KG1 (cell line): ENCODE results near the gene DNAJC3.
"Not testable (repeated sequence)": the region's sequence is repeated elsewhere in the genome, so short reads cannot be mapped to it uniquely, and the experiment has no call there.

Experiments
- DNase-seq: peaks from one replicate; lab custom pipeline; 2025; lab: John Stamatoyannopoulos, UW

Gene DNAJC3, protein sequence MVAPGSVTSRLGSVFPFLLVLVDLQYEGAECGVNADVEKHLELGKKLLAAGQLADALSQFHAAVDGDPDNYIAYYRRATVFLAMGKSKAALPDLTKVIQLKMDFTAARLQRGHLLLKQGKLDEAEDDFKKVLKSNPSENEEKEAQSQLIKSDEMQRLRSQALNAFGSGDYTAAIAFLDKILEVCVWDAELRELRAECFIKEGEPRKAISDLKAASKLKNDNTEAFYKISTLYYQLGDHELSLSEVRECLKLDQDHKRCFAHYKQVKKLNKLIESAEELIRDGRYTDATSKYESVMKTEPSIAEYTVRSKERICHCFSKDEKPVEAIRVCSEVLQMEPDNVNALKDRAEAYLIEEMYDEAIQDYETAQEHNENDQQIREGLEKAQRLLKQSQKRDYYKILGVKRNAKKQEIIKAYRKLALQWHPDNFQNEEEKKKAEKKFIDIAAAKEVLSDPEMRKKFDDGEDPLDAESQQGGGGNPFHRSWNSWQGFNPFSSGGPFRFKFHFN

DNA sequence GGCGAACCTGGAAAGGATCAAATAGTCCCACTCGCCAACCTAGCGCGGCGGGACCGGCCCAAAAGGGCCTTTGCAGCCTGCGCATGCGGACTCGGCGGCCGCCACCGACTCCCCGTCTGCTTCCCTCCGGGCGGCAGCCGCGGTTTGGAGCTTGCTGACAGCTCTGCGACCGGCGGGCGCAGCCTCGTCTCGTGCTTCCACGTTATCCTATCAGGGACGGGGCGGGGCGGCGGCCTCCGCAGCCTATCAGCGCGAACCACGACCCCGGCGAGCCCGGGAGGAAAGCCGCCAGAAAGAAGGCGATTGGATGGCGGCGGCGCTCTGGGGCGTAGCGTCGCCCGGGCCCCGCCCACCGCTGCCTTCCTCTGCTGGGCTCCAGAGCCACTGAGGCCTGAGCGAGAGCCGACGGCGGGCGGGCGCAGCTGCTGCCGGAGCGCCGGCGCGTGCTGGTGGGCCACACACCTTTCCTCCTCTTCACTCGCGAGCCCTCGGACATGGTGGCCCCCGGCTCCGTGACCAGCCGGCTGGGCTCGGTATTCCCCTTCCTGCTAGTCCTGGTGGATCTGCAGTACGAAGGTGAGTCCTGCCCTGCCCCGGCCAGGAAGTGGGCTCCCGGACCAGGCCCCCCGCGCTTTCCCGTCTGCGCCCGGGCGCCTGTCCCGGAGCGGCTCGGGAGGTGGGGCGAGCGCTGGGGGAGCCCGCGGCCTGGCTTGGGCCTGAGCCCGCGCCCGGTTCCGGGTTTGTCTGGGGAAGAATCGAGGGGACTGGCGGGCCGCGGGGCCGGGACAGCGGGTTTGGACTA lies at the start of gene DNAJC3:
DNAJC3 (plus strand) TSS at position 378 of the 802 bp plus-strand sequence; CDS start at position 495, 117 bp downstream.
- DNase-seq, result peak; percentile 93

DNA sequence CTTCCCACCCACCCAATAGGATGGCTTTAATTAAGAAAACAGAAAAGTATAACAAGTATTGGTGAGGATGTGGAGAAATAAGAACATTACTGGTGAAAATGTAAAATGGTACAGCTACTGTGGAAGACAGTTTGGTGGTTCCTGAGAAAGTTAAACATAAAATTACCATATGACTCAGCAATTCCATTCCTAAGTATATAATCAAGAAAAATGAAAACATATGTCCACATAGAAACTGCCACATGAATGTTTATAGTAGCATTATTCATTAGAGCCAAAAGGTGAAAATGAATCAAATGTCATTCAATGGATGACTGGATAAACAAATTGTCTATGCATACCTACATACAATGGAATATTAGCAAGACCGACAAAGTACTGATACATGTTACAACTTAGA lies 49.3 kb upstream of the DNAJC3 start:
- DNase-seq, result no peak

DNA sequence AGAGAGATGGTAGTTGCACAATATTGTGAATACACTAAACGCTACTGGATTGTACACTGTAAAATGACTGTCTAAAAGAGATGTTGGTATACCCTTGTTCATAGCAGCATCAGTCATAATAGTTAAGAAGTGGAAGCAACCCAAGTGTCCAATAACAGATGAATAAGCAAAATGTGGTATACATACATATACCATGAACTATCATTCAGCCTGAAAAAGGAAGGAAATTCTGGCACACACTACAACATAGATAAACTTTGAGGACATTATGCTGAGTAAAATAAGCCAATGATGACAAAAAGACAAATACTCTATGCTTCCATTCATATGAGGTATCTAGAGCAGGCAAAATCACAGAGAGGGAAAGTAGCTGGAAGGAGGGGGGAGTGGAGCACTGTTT lies 48.5 kb upstream of the DNAJC3 start:
- no peak for DNase-seq

DNA sequence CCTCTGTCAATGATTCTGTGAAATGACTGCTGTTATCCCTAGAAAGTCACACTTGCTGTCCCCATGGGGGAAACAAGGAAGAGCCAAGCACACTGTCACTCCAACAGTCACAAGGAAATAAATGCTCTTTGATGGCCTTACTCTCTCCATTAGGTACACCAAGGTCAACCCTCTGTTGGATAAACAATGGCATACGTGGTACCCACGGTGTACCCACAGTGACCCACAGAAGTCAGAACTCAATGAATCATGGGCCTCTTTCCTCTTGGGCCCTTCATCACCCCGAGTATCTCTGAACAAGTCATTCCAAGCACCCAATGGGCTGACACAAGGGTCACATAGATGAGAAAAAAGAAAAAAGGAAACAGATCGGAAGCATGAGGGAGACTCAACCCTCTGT lies 47.9 kb upstream of the DNAJC3 start:
- no peak for DNase-seq

DNA sequence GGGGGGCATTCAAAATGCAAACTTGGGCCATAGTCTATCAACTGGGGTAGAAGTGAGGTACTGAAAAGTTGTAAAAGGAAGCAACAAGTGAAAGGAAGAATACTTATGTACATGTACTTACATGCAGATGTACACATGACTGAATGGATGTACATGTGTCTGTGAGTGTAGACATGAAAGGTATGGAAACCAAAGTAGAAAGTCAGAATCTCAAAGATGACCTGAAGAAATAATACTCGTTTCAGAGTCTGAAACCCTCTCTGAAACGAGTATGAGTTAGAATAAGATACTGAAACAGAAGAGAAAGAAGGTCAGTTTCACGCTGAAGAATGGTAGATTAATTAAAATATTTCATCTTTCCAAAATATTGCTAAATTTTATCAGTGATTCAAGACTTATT lies 46.3 kb upstream of the DNAJC3 start:
- DNase-seq, result no peak

DNA sequence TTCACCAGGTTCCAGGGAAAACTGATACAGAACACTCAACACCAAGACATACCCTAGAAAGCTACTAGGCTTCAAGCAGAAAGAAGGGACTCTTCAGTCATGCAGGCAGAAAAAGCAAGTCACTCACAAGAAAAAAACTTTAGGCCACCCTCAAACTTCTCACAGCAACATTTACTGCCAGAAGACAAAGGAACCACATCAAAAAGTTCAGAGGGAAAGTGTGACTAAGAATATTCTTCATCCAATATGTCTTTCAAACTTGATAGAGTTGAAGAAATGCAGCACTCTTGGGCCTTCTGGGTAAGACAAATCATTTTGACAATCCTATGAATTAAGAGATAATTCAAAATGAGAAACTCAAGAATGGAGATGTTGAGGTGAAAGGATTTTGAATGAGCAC lies 40.1 kb upstream of the DNAJC3 start:
- no peak for DNase-seq

DNA sequence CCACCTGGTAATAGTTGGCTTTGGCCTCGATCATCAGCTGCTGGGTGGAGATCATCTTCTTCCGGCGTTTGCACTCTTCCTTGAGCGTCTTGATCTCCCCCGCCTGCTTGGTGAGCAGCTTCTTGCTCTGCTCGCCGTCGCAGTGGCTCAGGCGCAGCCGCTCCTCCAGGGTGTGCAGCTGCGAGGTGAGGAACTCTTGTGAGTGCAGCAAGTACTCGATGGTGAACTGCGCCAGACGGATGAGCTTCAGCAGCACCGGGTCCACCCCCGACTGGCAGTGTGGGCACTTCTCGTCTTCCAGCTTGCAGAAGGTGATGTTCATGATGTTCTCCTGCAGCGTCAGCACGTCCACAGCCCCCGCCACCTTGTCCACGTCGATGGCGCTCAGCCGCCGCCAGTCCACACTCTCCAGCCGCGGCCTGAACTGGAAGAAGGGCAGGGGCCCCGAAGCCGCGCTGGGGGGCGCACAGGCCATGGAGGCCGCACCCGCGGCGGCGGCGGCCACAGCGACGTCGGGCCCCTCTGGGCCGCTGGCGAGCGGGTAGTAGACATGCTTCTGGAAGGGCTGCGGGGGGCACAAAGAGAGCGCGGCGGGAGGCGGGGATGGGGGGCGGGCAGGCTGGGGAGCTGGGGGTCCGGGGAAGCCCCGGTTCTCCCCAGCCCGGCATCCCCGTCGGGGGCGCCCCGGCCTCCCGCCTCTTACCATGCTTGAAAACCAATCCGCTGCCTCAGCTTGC lies 35.5 kb upstream of the DNAJC3 start:
- DNase-seq, result no peak

DNA sequence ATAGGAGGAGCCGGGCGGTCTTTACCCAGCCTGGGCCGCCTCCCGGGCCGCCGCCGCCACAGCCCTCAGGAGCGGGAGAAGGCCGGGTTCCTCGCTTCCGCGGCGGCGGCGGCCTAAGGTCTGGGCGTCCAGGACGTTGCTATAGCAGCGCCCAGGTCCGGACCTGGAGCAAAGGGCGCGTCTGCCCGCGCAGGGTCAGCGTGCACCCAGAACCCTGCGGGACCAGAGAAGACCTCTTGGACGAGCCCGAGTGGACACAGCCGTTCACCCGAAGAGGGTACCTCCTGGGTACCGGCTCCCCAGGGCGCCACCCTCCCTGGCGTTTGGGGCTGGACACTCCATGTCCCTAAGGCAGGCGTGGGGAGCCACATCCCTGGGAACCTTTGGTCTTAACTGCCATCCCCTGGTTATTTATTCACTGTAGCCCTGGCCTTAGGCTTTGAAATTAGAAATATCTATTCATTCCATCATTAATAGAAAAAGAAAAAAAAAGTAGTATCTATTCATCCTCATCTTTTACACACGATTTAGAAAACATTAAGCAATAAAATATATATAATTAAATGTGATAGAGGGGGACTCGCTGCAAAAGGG lies 34.8 kb upstream of the DNAJC3 start:
- DNase-seq, result no peak

DNA sequence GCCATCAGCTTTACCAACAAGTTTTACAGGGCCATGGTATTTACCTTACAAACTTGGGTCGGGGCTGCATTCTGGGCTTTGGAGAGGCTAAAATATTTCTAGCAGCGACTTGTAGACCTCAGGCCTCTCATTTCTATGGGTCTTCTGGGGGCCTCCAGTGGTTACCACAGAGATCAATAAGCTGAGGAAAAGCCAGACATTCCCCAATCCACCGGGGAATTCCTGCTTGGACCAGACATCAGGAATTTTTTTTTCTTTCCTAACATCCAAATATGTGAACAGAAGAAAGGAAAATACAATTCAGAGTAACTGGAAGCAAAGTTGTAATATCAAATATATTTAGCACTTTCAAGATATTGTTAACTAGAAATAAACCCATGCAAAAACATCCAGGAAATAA lies 33.9 kb upstream of the DNAJC3 start:
- no peak for DNase-seq

DNA sequence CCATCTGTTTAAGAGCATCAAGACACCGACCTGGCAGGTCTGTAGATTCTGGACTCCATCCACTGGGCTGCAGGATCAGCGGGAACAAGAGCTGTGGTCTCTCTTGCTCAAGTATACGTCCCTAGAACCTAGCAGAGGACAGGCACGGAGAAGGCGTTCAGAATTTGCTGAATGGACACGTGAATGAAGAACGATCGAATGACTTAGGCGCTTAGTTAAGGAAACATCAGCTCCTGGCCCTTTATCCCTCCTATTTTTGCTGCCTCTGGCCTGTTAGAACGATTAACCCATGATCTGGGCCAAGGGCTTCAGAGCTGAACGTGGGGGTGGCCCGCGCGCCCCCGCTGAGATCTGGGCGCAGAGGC lies 33.4 kb upstream of the DNAJC3 start:
- no peak for DNase-seq

DNA sequence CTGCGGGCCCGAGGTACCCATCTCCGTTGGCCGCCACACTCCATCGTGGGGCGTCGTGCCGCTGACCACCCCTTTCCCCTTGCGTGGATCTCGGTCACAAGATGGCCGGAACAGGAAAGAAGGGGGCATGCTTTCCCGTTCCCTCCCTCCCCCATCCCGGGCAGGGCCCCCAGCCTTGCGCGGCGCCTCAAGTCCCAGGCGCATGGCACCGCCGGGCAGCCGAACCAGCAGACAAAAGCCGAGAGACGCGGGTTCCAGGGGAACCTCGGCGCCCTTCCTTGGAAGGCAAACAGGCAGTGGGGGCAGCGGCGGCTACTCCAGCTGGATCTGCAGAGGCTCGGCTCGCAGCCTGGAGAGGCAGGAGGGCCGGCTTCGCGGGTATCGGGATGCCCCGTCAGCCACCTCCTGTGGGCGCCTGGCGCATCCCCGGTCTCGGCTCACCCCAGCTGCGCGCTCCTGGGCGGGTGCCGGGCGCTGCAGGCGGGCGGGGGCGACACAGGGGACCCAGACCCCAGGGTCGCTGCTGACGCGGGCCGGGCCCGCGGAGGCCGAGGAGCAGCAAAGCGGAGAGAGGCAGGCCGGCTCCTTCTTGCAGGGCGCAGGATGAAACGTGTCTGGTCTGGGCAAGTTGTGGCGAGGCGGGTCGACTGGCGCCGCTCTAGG lies 32.9 kb upstream of the DNAJC3 start:
- DNase-seq, result no peak

DNA sequence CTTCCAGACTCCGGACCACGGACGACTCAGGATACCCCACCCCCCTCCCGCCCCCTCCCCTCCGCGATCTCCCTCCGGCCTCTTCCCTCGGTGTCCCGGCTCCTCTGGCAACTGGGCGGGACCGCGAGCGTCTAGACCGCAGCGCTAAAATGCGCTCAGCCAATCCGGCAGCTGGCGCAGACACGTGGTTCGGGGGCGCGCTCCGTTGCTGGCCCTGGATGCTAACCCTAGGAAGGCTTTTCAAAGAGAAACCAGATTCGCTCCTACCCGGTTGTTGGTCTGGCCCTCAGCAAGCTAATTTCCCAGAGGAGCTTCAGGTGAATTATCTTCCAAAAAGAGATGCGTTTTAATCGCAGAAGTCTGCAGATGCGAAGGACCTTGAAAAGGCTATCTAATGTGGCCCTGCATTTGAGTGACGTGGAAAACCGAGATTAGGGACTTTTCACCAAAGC lies 32.3 kb upstream of the DNAJC3 start, which contains the start of gene DZIP1:
DZIP1 (minus strand) TSS at position 106 of the 452 bp plus-strand sequence. CDS start 2,677 bp downstream, outside the sequence.
- no peak for DNase-seq

DNA sequence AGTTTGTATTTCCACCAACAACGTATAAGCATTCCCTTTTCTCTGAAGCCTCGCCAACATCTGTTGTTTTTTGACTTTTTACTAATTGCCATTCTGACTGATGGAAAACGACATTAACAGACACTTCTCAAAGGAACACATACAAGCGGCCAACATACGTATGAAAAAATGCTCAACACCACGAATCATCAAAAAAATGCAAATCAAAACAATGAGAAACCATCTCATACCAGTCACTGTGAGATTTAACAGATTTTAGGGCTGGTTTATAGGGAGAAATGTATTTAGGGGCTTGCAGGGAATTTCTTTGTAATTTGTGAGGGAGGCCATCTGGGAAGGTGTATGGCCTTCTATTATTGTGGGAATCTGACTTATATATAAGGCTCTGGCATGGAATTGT lies 29.6 kb upstream of the DNAJC3 start:
- no peak for DNase-seq

DNA sequence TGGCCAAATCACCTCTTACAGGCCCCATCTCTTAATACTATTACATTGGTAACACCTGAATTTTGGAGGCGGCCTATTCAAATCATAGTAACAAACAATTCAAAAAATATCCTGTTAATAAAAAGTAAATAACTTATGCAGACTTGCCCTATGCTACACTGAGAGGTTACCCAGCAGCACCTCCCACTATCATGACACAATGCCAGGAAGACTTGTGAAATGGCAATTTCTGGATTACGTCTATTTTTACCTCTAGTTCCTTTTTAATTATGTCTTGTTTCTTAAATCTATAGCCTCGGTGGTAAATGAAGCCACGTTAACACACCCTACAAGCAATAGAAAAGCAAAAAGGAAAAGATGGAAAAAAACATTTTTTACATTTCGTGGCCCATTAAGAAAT lies 26.2 kb upstream of the DNAJC3 start:
- no peak for DNase-seq

DNA sequence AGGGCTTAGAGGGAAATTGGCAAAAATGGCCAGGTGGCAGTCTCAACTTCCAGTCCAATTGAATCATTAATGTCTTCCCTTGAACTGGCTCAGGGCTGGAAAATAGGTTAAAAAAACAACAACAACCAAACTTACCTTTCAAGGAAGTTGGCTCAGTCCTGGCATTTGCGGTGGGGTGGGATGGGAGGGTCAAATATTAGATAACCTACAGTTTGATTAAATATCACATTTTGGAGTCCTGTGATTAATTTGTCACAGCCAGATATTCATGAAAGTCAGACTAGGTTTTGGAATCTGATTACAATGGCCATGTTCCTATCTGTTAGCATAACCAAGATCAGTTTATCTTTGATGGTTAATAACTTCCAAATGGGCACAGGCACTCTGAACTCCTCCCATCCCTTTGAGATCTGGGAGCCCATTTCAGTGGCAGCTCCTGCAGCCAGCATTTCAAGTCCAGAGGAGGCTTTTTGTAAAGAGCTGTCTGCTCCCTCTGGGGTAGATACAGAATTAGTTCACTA lies 24.6 kb upstream of the DNAJC3 start:
- no peak for DNase-seq

DNA sequence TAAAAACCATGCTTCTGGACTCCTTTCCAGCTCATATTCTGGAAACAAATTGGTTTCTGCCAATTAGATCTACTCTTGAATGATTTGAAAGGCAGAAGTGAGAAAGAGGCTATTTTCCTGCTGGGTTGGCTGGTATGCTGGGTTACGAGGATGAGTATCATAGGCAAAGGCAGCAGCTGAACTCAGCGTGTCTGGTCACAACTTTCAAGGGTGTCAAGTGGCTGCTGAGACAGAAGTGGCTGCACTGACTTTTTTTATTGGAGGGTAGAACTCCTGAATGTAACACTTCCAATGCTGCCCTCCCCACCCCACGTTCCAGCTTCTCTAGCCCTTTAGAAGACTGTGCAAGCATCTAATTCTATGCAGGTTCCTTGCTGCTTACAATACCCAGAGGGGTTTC lies 24.1 kb upstream of the DNAJC3 start:
- no peak for DNase-seq

DNA sequence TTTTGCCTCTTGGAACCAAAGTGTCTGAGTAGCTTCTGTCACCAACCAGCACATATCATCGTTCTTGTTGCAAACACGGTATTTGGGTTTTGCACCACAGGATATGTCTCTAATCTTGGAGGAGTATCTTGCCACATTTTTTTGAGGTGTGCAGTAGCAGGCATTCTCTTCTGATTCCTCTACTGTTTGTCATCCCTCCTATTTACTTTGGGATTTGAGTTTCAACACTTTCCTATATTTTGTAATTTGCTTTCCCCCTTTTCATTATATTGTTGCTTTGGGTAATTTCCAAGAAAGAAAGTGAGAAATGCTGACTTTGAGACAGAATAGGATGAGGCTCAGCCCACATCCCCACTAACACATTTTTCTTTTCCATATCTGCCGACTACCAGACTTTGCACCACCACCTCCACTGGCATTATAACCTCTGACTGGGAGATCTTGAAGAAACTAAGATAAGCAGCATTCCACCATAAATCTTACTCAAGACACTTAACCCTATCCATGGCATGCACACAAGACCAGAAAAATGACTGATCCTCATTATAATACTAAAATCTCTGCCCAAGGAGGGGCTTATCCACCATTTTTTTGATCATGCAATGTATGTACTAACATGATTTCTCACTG lies 20.4 kb upstream of the DNAJC3 start:
- no peak for DNase-seq

DNA sequence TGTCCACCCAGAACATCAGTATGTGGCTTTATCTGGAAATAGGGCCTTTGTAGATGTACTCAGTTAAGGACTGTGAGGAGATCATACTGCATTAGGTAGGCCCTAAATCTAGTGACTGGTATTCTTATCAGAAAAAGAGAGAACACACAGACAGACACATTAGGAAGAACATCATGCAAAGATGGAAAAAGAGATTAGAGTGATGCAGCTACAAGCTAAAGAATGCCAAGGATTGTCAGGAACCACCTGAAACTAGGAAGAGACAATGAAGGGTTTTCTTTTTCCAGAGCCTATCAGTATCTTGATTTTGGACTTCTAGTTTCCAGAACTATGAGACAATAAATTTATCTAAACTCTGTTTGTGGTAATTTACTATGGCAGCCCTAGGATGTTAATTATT lies 17.4 kb upstream of the DNAJC3 start:
- no peak for DNase-seq

DNA sequence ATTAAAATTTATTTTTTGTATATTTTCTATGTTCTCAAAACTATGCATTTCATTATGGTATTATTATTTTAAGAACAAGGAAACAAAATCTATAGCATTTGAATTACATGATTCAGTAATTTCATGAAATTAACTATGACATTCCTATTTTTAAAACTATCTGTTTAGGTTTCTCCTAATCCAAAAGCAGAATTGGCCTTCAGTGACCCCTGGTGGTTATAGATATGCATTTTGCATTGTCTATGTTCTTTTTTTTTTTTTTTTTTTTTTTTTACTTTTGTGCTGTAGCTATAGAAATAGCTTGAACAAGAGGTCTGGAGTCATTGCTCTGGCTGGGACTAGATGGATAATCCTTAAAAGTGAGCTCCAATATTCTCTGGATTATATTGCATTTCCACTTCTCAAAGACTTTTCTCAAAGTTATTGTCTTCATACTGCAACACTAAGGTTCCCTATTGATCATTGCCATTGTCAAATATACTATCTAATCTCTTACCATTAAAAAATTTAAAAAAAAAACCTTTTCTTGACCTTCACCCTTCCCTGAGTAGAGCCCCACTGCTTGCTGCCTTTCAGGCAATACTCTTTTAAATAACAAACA lies 15.9 kb upstream of the DNAJC3 start:
- DNase-seq, result peak; percentile 17

DNA sequence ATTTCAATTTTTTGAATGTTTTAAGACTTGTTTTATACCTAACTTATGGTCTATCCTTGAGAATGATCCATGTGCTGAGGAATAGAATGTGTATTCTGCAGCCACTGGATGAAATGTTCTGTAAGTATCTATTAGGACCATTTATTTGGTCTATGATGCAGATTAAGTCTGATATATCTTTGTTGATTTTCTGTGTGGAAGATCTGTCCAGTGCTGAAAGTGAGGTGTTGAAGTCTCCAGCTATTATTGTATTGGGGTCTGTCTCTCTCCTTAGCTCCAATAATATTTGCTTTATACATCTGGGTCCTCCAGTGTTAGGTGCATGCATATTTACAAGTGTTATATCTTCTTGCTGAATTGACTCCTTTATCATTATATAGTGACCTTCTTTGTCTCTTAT lies 9.7 kb upstream of the DNAJC3 start:
- not testable (repeated sequence) for DNase-seq
